ENCODE measurements around the gene TSHZ1.

DNA sequence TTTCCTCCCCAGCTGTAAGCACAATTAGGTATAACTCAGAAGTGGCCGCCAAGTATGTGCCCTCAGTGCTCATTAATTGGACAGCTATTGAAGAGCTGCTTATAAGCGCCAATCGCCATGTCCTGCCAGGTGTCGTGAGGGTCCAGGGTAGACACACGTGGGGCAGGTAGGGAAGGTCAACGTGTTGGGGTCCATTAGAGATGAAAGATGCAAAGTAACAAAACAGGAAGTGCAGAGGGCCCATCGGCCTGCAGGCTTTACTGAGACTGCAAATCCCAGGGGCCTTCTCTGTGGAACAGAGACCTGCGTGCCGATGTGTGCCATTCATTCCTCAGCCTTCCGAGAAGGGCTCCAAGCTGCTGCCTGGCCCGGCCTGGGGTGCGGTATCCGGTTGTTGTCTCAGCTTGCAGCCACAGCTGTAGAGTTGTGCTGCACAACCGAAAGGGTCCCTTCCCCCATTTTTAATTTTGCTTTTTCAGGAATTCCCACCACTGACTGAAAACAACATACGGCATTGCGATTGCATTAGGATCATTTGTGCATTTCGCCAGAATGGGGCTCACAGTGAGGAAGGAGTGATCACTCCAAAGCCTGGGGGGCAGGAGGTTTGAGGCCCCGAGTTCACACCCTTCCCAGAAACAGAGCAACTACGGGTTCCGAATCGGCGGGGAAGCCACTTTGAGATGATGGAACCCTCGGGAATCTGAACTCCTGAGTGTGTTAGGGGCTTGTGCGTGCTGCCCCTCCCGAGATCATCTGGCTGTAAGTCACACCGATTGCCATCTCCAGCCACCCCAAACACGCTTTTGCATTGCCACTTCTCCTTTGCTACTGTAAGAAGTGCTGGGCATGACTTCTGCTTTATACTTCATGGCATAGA is 94.3 kb downstream of the TSHZ1 start:
- TF ChIP-seq ZBTB20 (tag by site-specific recombination; IDR thresholded peaks at IDR 0.05) (no peak), ZNF664 (tag by site-specific recombination; IDR thresholded peaks at IDR 0.05) (no peak), ZNF324 (tag by site-specific recombination; IDR thresholded peaks at IDR 0.05) (no peak), YY1 (tag by site-specific recombination; IDR thresholded peaks at IDR 0.05) (no peak), HOXC10 (CRISPR knock-in tag; IDR thresholded peaks at IDR 0.05) (no peak), ZNF707 (tag by site-specific recombination; IDR thresholded peaks at IDR 0.05) (no peak)
- TF ChIP-seq, protein P1, sequence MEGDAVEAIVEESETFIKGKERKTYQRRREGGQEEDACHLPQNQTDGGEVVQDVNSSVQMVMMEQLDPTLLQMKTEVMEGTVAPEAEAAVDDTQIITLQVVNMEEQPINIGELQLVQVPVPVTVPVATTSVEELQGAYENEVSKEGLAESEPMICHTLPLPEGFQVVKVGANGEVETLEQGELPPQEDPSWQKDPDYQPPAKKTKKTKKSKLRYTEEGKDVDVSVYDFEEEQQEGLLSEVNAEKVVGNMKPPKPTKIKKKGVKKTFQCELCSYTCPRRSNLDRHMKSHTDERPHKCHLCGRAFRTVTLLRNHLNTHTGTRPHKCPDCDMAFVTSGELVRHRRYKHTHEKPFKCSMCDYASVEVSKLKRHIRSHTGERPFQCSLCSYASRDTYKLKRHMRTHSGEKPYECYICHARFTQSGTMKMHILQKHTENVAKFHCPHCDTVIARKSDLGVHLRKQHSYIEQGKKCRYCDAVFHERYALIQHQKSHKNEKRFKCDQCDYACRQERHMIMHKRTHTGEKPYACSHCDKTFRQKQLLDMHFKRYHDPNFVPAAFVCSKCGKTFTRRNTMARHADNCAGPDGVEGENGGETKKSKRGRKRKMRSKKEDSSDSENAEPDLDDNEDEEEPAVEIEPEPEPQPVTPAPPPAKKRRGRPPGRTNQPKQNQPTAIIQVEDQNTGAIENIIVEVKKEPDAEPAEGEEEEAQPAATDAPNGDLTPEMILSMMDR (tag by site-specific recombination; IDR thresholded peaks at IDR 0.05) = no peak
- TF ChIP-seq, protein P2, sequence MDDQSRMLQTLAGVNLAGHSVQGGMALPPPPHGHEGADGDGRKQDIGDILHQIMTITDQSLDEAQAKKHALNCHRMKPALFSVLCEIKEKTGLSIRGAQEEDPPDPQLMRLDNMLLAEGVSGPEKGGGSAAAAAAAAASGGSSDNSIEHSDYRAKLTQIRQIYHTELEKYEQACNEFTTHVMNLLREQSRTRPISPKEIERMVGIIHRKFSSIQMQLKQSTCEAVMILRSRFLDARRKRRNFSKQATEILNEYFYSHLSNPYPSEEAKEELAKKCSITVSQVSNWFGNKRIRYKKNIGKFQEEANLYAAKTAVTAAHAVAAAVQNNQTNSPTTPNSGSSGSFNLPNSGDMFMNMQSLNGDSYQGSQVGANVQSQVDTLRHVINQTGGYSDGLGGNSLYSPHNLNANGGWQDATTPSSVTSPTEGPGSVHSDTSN (CRISPR knock-in tag; IDR thresholded peaks at IDR 0.05) = no peak
- TF ChIP-seq, protein P3, sequence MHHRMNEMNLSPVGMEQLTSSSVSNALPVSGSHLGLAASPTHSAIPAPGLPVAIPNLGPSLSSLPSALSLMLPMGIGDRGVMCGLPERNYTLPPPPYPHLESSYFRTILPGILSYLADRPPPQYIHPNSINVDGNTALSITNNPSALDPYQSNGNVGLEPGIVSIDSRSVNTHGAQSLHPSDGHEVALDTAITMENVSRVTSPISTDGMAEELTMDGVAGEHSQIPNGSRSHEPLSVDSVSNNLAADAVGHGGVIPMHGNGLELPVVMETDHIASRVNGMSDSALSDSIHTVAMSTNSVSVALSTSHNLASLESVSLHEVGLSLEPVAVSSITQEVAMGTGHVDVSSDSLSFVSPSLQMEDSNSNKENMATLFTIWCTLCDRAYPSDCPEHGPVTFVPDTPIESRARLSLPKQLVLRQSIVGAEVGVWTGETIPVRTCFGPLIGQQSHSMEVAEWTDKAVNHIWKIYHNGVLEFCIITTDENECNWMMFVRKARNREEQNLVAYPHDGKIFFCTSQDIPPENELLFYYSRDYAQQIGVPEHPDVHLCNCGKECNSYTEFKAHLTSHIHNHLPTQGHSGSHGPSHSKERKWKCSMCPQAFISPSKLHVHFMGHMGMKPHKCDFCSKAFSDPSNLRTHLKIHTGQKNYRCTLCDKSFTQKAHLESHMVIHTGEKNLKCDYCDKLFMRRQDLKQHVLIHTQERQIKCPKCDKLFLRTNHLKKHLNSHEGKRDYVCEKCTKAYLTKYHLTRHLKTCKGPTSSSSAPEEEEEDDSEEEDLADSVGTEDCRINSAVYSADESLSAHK (tag by site-specific recombination; IDR thresholded peaks at IDR 0.05) = no peak
- TF ChIP-seq, protein P4, sequence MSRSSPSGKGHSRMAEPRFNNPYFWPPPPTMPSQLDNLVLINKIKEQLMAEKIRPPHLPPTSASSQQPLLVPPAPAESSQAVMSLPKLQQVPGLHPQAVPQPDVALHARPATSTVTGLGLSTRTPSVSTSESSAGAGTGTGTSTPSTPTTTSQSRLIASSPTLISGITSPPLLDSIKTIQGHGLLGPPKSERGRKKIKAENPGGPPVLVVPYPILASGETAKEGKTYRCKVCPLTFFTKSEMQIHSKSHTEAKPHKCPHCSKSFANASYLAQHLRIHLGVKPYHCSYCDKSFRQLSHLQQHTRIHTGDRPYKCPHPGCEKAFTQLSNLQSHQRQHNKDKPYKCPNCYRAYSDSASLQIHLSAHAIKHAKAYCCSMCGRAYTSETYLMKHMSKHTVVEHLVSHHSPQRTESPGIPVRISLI (tag by site-specific recombination; IDR thresholded peaks at IDR 0.05) = no peak

All from HEK293 (cell line).